SKM-1 (cell line): Measurements from ENCODE around the gene SART1.
"Not testable (repeated sequence)": the region's sequence is repeated elsewhere in the genome, so short reads cannot be mapped to it uniquely, and the experiment has no call there.

Experiments used
- DNase-seq: peaks from one replicate; lab custom pipeline; 2025; ENCODE audit not compliant: unreplicated experiment; lab: John Stamatoyannopoulos, UW

SART1 gene

DNA sequence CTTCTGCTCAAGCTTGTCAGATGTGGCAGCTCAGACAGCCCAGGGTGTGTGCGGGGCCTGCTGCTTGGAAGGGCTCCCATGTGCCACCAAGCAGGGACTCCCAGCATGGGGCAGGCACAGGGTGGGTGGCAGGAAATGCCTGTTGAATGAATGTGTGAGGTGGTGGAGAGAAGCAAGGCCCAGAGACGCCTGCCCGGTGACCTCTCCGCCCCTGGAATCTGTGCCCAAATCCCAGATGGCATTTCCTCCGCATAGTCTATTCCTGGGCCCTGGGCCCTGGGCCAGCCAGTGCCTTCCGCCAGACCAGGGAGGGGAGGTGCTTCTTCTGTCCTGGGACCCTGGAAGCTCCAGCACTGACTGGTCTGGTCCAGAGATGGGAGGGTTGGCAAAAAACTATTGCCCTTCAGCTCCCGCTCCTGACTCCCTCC, 53.9 kb downstream of the SART1 start:
- no peak for DNase-seq

DNA sequence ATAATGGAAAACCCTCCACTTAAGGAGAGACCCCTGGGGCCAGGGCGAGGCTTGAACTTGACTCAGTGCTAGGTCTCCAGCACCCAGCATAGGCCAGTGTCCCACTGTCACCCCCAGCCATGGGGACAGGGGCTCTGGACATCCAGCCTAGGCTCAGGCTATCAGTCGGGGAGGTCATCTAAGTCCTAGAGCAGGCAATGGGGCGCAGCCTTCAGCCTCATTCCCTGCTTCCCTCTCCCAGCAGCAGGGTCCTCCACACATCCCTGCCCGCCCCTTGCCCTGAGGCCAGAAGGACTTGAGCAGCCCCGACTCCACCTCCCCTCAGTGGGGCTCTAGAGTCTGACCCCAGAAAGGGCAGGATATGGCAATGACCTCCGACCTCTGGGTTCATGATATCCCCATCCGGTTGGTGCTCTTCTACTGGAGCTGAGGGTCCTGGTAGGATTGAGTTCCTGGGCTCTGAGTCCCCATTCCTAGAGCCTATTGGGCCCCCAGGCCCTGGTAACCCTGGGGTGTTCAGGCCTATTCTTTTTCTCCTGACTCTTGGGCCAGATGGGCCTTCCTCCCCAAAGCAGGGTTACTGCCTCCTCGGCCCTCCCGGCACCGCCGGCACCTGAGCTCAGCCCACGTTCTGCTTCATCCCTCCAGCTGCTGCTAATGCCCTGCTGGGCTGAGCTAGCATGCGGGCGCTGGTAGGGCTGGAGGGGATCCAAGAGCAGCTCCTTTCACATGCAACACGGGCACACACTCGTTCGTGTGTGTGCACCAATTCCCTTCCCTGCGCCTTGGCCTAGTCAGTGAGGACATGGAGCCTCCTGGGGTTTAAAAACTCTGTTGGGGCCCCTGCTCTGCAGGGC, 54.6 kb downstream of the SART1 start:
- no peak for DNase-seq

DNA sequence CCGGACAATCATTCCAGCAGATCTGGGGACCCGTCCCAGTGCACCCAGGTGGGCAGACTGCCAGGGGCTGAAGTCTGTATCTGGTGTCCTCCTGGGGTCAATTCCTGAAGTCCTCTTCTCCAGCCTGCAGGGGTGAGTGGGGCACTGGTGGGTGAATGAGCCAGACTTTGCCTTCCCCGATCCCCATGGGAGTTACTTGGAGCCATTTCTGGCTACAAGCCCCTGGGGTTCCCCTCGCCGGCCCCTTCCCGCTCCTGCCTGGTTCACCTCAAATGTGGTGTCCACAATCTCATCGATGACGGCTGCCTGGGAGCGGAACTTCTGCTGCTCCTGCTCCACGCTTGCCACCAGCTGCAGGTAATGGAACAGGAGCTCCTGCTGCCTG, 55.3 kb downstream of the SART1 start:
- DNase-seq: no peak

DNA sequence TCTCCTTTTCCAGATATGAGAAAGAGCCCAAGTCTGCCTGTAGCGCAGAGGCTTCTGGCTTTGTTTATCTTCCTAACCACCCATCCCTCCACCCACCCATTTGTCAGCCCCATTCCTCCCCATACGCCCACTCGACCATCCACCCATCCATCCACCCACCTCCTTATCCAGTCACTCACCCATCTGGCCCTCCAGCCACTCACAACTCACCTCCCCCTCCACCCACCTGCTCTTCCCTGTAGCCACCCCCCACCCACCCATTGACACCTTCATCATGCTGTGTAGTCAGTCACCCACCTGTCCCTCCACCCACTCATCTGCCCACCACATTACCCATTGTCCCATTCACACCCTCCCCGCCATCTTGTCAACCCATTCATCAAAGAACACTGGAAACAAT, 55.8 kb downstream of the SART1 start:
- DNase-seq: no peak

DNA sequence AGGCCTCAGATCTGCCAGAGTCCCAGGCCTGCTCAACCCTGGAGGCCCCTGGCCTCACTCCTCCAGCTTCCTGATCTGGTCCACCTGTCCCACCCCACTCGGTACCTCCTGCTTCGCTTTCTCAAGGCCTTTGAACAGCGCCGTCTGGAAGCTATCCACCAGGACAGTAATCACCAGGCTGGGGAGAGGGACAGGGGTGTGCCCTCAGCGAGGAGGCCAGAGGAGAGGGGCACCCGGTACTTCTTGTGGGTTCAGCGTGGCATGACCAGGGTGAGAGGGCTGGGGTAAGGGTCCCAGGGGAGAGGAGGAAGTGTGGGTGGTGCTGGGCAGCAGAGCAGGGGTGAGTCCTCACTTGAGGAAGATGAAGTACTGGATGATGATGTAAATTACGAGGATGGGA, 58.7 kb downstream of the SART1 start:
- no peak for DNase-seq

DNA sequence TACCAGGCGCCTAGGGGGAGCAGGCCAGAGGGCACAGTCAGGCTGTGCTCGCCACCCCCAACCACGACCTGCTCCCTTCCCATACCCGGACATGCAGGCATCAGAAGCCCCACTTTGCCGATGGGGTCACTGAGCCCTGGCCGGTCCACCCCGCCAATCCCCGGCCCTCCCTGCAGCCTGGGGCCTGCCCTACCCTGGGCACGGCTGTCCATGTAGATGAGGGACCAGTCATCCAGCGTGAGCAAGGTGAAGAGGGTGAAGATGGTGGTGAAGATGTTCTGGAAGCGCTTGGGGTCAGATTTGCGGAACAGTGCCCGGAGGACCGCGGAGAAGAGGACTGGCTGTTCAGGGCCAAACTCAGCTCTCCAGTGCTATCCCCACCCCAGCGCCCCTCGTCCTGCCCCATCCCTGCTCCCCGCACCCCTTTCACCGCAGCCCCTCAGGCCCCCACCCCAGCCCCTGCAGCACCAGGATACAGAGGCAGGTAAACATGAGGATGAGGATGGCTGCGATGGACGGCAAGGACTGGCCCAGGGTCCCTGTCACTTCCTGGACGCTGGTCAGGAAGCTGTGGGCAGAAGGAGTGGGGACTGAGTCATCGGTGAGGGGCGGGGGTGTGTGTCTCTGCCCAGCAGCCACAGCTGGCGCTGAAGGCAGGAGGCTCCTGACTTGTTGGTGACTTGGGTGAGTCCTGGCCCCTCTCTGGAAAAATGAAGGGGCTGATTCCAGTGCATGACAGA, 59.3 kb downstream of the SART1 start:
- peak; percentile 73 for DNase-seq

DNA sequence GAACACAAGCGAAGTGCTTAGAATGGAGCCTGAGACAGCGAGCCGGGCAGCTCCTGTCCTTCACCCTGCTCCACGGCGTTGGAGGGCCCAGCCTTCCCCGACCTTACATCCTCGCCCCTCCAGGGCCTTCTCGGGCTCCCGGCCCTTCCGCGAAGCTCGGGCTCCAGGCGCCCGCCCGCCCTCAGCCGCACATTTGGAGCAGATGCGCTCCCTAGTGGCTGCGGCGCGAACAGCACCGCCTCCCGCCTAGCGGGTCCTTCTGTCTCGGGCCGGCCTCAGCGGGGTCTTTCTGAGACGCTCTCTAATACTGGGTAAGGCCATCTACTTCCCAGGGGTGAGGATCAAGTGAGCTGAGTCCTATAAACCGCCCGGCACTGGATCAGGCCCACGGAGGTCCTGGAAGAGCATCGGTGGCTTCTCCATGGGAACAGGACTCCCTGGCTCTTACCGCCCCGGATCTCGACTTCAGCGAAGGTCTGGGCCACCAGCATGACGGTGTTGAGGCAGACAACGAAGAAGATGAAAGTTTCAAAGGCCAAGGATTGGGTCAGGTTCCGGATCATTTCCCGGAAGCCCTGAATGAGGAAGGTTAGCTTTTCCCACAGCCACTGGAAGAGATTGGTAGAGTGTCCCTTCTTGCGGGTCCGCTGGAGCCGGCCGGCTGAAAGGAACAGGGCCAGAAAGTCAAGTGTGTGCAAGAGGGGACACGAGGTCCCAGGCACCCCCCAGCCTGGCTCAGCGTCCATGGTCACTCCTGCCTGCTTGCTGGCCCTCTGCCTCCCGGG, 61.1 kb downstream of the SART1 start:
- peak; percentile 25 for DNase-seq

DNA sequence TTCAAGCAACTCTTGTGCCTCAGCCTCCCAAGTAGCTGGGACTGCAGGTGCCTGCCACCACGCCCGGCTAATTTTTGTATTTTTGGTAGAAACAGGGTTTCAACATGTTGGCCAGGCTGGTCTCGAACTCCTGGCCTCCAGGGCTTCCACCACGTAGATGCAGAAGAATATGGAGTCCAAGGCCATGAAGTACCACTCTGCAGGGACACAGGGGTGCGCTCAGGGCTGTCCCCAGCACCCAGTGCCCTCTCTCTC, 61.6 kb downstream of the SART1 start:
- not testable (repeated sequence) for DNase-seq

DNA sequence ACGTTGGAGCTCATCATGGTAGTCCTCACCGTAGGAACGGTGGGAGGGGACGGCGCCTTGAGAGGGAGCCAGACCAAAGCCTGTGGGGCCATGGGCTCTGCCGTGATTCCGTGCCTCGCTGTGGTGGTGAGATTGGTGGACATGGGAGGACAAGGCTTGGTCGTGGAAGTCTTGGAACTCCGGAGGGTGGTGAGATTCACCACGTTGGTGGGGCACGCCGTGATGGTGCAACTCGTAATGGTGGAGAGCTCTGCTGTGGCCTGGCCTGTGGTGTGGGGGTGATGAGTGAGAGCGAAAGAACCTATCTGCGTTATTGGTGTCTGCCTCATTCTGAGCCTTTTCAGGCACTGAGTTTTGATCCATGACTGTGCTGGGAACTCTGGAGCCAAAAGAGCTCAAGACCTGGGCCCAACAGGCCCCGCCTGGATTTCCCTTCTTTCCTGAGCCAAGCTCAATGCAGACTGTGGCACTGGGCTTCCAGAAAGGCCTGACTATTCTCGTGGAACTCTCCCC, 64.5 kb downstream of the SART1 start, which contains the start of gene CATSPER1:
Gene CATSPER1 (minus strand): TSS at position 463 of the 513 bp plus-strand sequence. CDS start 100 bp downstream, at position 363.
- DNase-seq: no peak
